Choroid plexus epithelial cell (primary cell): ENCODE measurements around the gene EEPD1.
A peak's percentile ranks its signal among the peaks of the same experiment; 100 is the strongest.

Experiments
- DNase-seq: peaks from one replicate; pipeline ENCODE4 v3.0.0-alpha.2; 2010; ENCODE audit warnings: low read depth
- H3K4me3 ChIP-seq: 2 replicates; pipeline ENCODE4 v1.5.1; 2011; ENCODE audit warnings: low read depth, mild to moderate bottlenecking, control low read depth, low read length, moderate library complexity
- CTCF ChIP-seq: conservative IDR thresholded peaks from 2 replicates; pipeline ENCODE4 v1.5.1; 2011; ENCODE audit warnings: low read depth, mild to moderate bottlenecking, control low read depth, inconsistent platforms, low read length, moderate library complexity

The EEPD1 gene

DNA sequence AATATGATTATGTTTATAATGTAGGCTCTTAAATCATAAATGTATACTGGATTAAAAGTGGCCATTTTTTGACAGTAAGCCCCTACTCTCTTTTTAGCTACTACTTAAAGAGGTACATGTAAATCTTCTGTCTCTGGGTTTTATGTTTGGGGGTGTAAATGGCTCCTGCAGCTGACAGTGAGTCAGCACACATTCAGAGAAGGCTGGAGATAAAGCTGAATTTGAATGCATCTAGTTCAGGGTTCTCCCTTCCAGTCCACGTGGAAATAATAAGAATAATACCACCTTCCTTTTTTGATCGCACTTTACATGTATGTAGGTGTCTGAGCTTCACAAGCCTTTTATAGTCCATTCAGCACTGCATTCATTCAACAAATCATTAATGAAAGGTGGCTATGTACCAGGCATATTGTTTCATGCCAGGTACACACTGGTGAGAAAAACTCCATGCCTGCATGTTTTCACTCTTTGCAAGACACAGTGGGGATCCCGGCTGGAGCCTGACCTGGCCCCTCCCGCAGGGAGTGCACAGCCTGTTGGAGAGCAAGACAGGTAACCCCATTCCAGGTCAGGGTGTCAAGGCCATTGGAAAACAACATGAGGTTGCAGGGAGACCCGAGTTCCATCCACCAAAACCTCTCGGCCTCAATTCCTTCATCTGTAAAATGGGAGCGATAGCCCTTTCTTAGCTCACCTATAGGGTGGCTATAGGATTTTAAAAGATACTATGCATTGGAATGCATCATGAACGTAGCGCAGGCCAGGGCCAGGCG lies 129.1 kb downstream of the EEPD1 start:
- no peak for TF ChIP-seq CTCF
- peak; percentile 66 for DNase-seq
- no peak overlapping the region for H3K4me3 ChIP-seq

GRCh38 chr7:36283181-36283580 lies 130.1 kb downstream of the EEPD1 start:
- no peak for TF ChIP-seq CTCF
- DNase-seq: no peak
- H3K4me3 ChIP-seq: no peak overlapping the region

DNA sequence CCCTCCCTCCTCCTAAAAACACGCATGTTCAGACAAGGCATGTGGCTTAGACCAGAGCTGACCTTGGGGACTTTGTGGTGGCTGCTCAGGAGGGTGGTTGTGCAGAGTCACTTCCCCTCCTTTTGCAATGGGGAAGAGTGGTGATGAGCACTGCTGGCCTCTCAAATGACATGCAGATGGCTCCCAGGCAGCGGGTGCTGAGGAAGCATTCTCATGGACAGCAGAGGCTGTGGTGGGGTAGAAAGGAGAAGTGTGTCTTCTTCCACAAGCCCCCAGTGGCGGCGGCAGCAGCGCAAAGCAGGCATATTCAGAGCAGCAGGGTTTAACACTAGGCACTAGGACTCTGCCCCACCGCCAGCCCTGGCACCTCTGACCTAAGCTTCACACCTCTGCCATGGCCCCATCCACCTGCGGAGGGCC lies 130.7 kb downstream of the EEPD1 start:
- TF ChIP-seq CTCF: no peak
- peak; percentile 31 for DNase-seq
- no peak overlapping the region for H3K4me3 ChIP-seq

DNA sequence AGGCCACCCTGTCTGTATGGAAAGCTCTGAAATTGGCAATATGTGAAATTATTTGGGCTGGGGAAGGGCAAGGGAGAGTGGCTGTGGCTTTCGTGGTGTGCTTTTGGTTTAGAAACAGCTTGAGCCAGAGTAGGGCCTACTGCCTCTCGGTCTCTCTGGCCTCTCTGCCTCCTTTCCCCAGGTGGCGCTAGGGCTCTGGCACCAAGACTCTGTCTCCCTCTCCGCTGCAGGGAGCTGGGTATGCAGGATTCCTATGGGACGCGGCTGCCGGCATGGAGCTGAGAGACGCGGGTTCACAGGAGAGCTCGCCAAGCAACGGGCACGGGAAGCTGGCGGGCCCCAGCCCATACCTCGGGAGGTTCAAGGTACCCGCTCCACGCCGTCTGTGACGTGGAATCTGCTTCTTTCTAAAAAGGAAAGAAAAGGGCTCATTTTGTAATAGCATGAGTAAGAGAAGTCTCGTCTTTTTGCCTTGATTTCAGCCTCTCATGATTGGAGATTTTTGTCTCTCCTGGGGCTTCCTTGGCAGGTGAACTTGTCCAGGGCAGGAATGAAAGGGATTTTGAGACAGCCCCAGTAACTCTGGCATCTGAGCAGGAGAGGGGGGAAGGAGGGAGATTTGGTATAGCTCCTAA lies 131.5 kb downstream of the EEPD1 start:
- no peak for TF ChIP-seq CTCF
- no peak for DNase-seq
- H3K4me3 ChIP-seq: no peak overlapping the region

DNA sequence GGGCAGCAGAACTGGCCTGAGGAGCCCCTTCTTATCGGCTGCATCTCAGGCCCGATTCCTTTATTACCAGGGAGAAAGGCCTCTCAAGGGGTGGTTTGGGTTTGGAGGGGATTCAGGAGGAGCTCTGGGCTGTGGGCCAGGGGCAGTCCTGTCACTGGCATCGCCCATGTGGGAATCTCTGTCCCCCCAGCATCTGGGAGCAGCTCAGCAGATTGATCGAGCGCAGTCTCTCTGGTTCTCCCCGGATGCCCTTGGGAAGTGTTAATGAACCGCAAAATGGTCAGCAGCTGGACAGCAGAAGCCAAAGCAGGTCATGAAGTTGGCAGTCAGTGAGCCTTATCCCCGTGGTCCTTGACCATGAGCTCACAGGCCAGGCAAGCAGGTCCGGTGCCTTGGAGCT lies 132.2 kb downstream of the EEPD1 start:
- no peak overlapping the region for H3K4me3 ChIP-seq
- no peak for TF ChIP-seq CTCF
- DNase-seq: no peak

DNA sequence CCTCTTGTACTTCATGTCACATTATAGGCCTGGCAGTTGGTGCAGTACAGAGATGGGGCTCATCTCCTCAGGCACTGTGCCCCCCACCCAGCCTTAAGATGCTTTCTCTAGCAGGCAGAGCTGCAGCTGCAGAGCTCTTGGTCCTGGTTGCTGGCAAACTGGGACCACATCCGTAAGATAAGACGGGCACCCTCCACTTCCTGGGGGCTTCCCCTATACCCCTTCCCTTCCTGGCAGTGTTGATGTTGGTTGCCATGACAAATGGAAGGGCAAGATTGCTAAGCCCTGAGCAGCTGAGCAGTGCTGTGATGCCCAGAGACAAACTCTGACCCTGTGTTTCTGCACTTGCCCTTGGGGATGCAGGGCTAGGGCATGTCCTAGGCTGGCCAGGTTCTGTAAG lies 133.2 kb downstream of the EEPD1 start:
- no peak for DNase-seq
- no peak for TF ChIP-seq CTCF
- H3K4me3 ChIP-seq: no peak overlapping the region

DNA sequence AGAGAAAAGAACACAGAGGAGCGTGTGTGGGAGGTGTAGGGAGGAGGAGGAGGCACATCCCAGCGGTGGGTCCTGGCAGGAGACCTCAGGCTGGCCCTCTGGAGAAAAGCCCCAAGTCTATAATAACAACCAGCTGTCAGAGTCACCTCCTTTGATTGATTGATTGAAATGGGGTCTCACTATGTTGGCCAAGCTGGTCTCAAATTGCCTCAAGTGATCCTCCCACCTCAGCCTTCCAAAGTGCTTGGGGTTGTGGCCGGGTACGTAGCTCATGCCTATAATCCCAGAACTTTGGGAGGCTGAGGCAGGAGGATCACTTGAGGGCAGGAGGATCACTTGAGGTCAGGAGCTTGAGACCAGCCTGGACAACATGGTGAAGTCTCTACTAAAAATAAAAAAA lies 133.6 kb downstream of the EEPD1 start:
- no peak for TF ChIP-seq CTCF
- H3K4me3 ChIP-seq: no peak overlapping the region
- no peak for DNase-seq
